ENCODE data around the gene SRPK3.

SRPK3 gene

GRCh38 chrX:153782313-153782712, 1.5 kb downstream of the SRPK3 start:
- Mint-ChIP-seq H3K36me3 (ENCODE audit: low read depth) (no peaks in the 10 kb centered on the region), H3K4me3 (no peak overlapping the region), H3K27me3 (peaks cover 4% of the 10 kb centered on the region), H3K27ac (no peak overlapping the region), H3K9me3 (no peaks in the 10 kb centered on the region), H3K4me1 (no peaks in the 10 kb centered on the region)
- DNase-seq (no peak), ATAC-seq (no peak)

GRCh38 chrX:153782871-153783270, 2.0 kb downstream of the SRPK3 start:
- ATAC-seq (no peak), DNase-seq (no peak)
- no peaks in the 10 kb centered on the region for H3K4me1 Mint-ChIP-seq
- no peak overlapping the region for H3K4me3 Mint-ChIP-seq
- no peak overlapping the region for H3K27ac Mint-ChIP-seq
- no peaks in the 10 kb centered on the region for H3K9me3 Mint-ChIP-seq
- no peaks in the 10 kb centered on the region for H3K36me3 Mint-ChIP-seq (ENCODE audit: low read depth)
- peaks cover 4% of the 10 kb centered on the region for H3K27me3 Mint-ChIP-seq

DNA sequence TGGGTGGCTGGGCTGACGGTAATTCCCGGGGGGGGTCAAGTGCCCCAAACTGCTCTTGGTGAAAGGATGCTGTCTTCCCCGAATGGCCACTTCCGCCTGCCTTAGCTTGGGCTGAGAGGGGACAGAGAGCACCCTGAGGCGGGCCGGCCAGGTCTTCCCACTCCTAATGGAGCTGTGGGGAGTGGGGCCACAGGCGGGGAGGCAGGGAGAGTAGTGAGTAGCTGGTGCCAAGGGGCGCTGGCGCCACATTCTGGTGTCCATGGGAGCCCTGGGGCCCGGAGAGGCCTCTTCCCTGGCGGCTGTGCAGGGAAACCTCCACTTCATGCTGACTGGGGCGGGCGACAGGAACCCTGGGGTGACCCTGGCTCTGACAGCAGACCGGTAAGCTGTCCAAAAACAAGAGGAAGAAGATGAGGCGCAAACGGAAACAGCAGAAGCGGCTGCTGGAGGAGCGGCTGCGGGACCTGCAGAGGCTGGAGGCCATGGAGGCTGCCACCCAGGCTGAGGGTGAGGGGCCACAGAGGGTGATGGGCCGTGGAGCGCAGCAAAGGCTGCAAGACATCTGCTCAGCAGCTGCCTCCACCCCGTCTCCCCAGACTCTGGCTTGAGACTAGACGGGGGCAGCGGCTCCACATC, 2.7 kb downstream of the SRPK3 start:
- H3K27ac Mint-ChIP-seq: no peak overlapping the region

GRCh38 chrX:153784325-153784967, 3.6 kb downstream of the SRPK3 start:
- H3K4me3 Mint-ChIP-seq: no peak overlapping the region
- ATAC-seq: no peak
- no peaks in the 10 kb centered on the region for H3K36me3 Mint-ChIP-seq (ENCODE audit: low read depth)
- H3K4me1 Mint-ChIP-seq: no peaks in the 10 kb centered on the region
- H3K27ac Mint-ChIP-seq: no peak overlapping the region
- H3K27me3 Mint-ChIP-seq: peaks cover 4% of the 10 kb centered on the region
- no peak for DNase-seq
- H3K9me3 Mint-ChIP-seq: no peaks in the 10 kb centered on the region

More for the DNA sequence above, 2.7 kb downstream of the SRPK3 start:
- DNase-seq (no peak), ATAC-seq (no peak)
- H3K27me3 Mint-ChIP-seq: peaks cover 4% of the 10 kb centered on the region
- no peaks in the 10 kb centered on the region for H3K9me3 Mint-ChIP-seq
- no peak overlapping the region for H3K4me3 Mint-ChIP-seq
- no peaks in the 10 kb centered on the region for H3K4me1 Mint-ChIP-seq
- no peaks in the 10 kb centered on the region for H3K36me3 Mint-ChIP-seq (ENCODE audit: low read depth)

- H3K4me3 Mint-ChIP-seq: no peak overlapping the region
- no peaks in the 10 kb centered on the region for H3K27me3 Mint-ChIP-seq
- H3K27ac Mint-ChIP-seq: no peak overlapping the region
- no peak for ATAC-seq
- no peaks in the 10 kb centered on the region for H3K9me3 Mint-ChIP-seq
- H3K36me3 Mint-ChIP-seq (ENCODE audit: low read depth): no peaks in the 10 kb centered on the region
- DNase-seq: no peak
- no peaks in the 10 kb centered on the region for H3K4me1 Mint-ChIP-seq
Measured at GRCh38 chrX:153786669-153787068, 5.8 kb downstream of the SRPK3 start.

GRCh38 chrX:153789654-153790053, 8.8 kb downstream of the SRPK3 start:
- no peaks in the 10 kb centered on the region for H3K36me3 Mint-ChIP-seq (ENCODE audit: low read depth)
- ATAC-seq (no peak), DNase-seq (no peak)
- H3K27ac Mint-ChIP-seq: no peak overlapping the region
- H3K27me3 Mint-ChIP-seq: no peaks in the 10 kb centered on the region
- H3K9me3 Mint-ChIP-seq: no peaks in the 10 kb centered on the region
- no peak overlapping the region for H3K4me3 Mint-ChIP-seq
- peaks cover 6% of the 10 kb centered on the region for H3K4me1 Mint-ChIP-seq

- H3K36me3 Mint-ChIP-seq (ENCODE audit: low read depth): peaks cover 2% of the 10 kb centered on the region
- H3K4me3 Mint-ChIP-seq: no peak overlapping the region
- H3K9me3 Mint-ChIP-seq: no peaks in the 10 kb centered on the region
- peaks cover 12% of the 10 kb centered on the region for H3K4me1 Mint-ChIP-seq
- ATAC-seq (no peak), DNase-seq (no peak)
- no peaks in the 10 kb centered on the region for H3K27me3 Mint-ChIP-seq
- H3K27ac Mint-ChIP-seq: no peak overlapping the region
Measured at GRCh38 chrX:153791104-153791852, 10.4 kb downstream of the SRPK3 start.

DNA sequence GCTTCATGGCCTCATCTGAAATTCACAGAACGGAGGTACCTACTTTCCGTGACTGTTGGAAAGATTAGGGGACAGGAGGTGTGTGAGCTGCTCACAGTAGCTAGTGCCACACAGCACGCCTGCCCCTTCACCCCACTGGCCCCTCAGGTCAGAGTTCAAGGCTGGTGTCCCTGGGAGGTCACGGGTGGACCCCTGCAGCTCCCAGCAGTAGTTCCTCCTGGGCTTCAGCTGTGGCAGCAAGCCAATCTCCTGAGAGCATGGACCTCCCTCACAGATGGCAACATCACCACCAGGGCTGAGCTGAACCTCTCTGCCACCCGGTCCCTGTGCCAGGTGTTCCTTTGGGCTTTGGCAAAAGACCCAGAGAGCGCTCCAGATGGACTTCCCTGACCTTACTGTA, 11.5 kb downstream of the SRPK3 start:
- peak overlapping the region; percentile 89 for H3K4me3 Mint-ChIP-seq
- no peak for DNase-seq
- no peaks in the 10 kb centered on the region for H3K27me3 Mint-ChIP-seq
- no peak for ATAC-seq
- H3K4me1 Mint-ChIP-seq: peaks cover 15% of the 10 kb centered on the region
- H3K36me3 Mint-ChIP-seq (ENCODE audit: low read depth): peaks cover 9% of the 10 kb centered on the region
- no peaks in the 10 kb centered on the region for H3K9me3 Mint-ChIP-seq
- peak overlapping the region; percentile 90 for H3K27ac Mint-ChIP-seq

GRCh38 chrX:153793291-153793690, 12.4 kb downstream of the SRPK3 start:
- ATAC-seq: no peak
- Mint-ChIP-seq H3K4me1 (peaks cover 15% of the 10 kb centered on the region), H3K36me3 (ENCODE audit: low read depth) (peaks cover 9% of the 10 kb centered on the region), H3K4me3 (peak overlapping the region; percentile 89), H3K9me3 (no peaks in the 10 kb centered on the region), H3K27ac (peak overlapping the region; percentile 90), H3K27me3 (no peaks in the 10 kb centered on the region)
- no peak for DNase-seq

DNA sequence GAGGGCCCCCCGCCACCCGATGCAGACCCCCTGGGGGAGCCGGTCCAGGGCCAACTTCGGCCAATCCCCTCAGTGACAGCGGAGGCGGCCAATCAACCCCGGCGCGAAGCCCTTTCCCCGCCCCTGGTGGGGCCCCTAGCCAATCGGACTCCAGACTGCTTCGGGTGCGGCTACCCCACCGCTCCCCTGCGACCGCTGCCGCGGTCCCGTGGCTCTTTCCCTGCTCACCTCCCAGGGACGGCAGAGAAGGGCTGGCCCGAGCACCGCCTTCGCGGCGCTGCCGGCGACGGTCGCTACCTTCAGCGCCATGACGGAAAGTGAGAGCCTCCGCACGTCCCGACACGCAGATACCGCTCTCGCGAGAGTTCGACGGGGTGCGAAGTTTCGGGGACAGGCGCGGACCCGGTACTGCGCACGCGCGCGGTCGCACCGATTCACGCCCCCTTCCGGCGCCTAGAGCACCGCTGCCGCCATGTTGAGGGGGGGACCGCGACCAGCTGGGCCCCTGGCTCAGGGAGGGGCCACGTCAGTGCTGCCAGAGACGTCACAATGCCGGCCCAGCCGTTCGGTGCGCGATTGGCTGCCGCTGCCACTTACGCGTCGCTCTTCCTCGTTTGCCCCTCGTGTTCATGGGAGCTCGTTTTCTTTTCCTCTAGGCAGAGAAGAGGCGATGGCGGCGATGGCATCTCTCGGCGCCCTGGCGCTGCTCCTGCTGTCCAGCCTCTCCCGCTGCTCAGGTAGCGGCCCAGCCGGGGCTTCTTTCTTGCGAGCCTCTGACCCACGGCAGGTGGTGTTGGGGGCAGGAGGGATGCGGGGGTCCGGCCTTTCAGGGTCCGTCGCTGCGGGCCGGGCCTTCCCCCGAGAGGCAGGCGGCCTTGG, 13.4 kb downstream of the SRPK3 start, which contains the start of the genes IDH3G and SSR4:
Gene IDH3G (minus strand): TSS at position 358 of the 879 bp plus-strand sequence. CDS start 49 bp downstream, at position 309.
Gene SSR4 (plus strand): TSS at position 651 of the 879 bp plus-strand sequence. CDS start 20 bp downstream, at position 671.
- H3K27ac Mint-ChIP-seq: peak within 1 kb of the TSS; percentile 90
- peaks cover 15% of the 10 kb centered on the region for H3K4me1 Mint-ChIP-seq
- H3K27me3 Mint-ChIP-seq: no peaks in the 10 kb centered on the region
- peak; percentile 91 for DNase-seq
- H3K9me3 Mint-ChIP-seq: no peaks in the 10 kb centered on the region
- H3K36me3 Mint-ChIP-seq (ENCODE audit: low read depth): peaks cover 9% of the 10 kb centered on the region
- peak within 1 kb of the TSS; percentile 89 for H3K4me3 Mint-ChIP-seq
- ATAC-seq: peak; percentile 95

GRCh38 chrX:153794897-153795816, 14.3 kb downstream of the SRPK3 start:
- Mint-ChIP-seq H3K36me3 (ENCODE audit: low read depth) (peaks cover 9% of the 10 kb centered on the region), H3K9me3 (no peaks in the 10 kb centered on the region), H3K27me3 (no peaks in the 10 kb centered on the region), H3K4me3 (peak overlapping the region; percentile 89), H3K27ac (peak overlapping the region; percentile 90), H3K4me1 (peaks cover 15% of the 10 kb centered on the region)
- DNase-seq (peak; percentile 16), ATAC-seq (no peak)

GRCh38 chrX:153797415-153798015, 16.7 kb downstream of the SRPK3 start:
- DNase-seq (no peak), ATAC-seq (no peak)
- Mint-ChIP-seq H3K4me3 (no peak overlapping the region), H3K27me3 (no peaks in the 10 kb centered on the region), H3K27ac (no peak overlapping the region), H3K36me3 (ENCODE audit: low read depth) (peaks cover 9% of the 10 kb centered on the region), H3K9me3 (no peaks in the 10 kb centered on the region), H3K4me1 (peaks cover 15% of the 10 kb centered on the region)

DNA sequence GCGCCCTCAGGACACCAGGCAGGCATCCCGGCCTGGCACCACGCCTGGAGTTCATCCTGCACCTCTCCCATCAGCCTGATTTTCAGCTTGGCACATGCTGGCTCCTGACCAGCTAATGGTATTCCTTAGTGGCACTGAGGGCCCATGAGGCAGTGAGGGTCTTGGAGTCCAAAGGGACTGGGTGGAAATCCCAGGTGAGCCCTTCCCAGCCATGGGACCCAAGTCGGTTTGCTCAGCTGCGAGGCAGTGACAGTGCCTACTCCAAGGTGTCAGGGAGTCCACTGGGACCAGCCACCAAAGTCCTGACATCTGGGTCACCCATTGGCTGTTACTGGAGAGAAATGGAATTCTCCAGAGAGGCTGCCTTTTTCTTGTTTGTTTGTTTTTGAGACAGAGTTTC, 18.5 kb downstream of the SRPK3 start:
- Mint-ChIP-seq H3K27me3 (no peaks in the 10 kb centered on the region), H3K27ac (no peak overlapping the region), H3K9me3 (no peaks in the 10 kb centered on the region), H3K36me3 (ENCODE audit: low read depth) (peaks cover 9% of the 10 kb centered on the region), H3K4me3 (no peak overlapping the region), H3K4me1 (peaks cover 9% of the 10 kb centered on the region)
- no peak for DNase-seq
- ATAC-seq: no peak
